Amniotic stem cell (primary cell): ENCODE data around the gene DRC7.
"Not testable (repeated sequence)": the region's sequence is repeated elsewhere in the genome, so short reads cannot be mapped to it uniquely, and the experiment has no call there.

ENCODE experiments used
- DNase-seq: peaks from one replicate; lab custom pipeline; 2025; lab: John Stamatoyannopoulos, UW

The DRC7 gene

GRCh38 chr16:57658878-57659674 is 35.5 kb upstream of the DRC7 start:
- no peak for DNase-seq

- no peak for DNase-seq
Measured at GRCh38 chr16:57660715-57661463, 33.7 kb upstream of the DRC7 start.

GRCh38 chr16:57661510-57661909 is 33.1 kb upstream of the DRC7 start:
- no peak for DNase-seq

- DNase-seq, result no peak
Measured at GRCh38 chr16:57661936-57662906, 32.4 kb upstream of the DRC7 start.

GRCh38 chr16:57663436-57663835 is 31.2 kb upstream of the DRC7 start:
- no peak for DNase-seq

GRCh38 chr16:57663917-57664661 is 30.5 kb upstream of the DRC7 start:
- no peak for DNase-seq

GRCh38 chr16:57664662-57665025 is 30.0 kb upstream of the DRC7 start:
- DNase-seq, result no peak

GRCh38 chr16:57665541-57665940 is 29.1 kb upstream of the DRC7 start:
- no peak for DNase-seq

- no peak for DNase-seq
Measured at GRCh38 chr16:57666353-57667047, 28.1 kb upstream of the DRC7 start.

- no peak for DNase-seq
Measured at GRCh38 chr16:57667048-57667525, 27.5 kb upstream of the DRC7 start.

- no peak for DNase-seq
Measured at GRCh38 chr16:57667526-57668262, 26.9 kb upstream of the DRC7 start.

GRCh38 chr16:57668263-57668571 is 26.4 kb upstream of the DRC7 start, which contains the start of gene ADGRG3:
Gene ADGRG3 (plus strand): TSS chr16:57668306. CDS start chr16:57668348, 42 bp downstream.
- no peak for DNase-seq

- DNase-seq, result no peak
Measured at GRCh38 chr16:57668630-57669475, 25.8 kb upstream of the DRC7 start.

- DNase-seq, result no peak
Measured at GRCh38 chr16:57669476-57670162, 25.0 kb upstream of the DRC7 start.

- DNase-seq, result no peak
Measured at GRCh38 chr16:57670196-57670595, 24.4 kb upstream of the DRC7 start.

GRCh38 chr16:57671451-57671850 is 23.2 kb upstream of the DRC7 start:
- not testable (repeated sequence) for DNase-seq

- DNase-seq, result no peak
Measured at GRCh38 chr16:57672416-57672815, 22.2 kb upstream of the DRC7 start.

- no peak for DNase-seq
Measured at GRCh38 chr16:57672824-57673223, 21.8 kb upstream of the DRC7 start.
